Stromal cell of bone marrow (primary cell): Measurements from ENCODE around the gene F2RL2.

Experiments used
- DNase-seq: peaks from one replicate; pipeline ENCODE4 v3.0.0-alpha.2; 2012; ENCODE audit warnings: low read depth

F2RL2 gene

DNA sequence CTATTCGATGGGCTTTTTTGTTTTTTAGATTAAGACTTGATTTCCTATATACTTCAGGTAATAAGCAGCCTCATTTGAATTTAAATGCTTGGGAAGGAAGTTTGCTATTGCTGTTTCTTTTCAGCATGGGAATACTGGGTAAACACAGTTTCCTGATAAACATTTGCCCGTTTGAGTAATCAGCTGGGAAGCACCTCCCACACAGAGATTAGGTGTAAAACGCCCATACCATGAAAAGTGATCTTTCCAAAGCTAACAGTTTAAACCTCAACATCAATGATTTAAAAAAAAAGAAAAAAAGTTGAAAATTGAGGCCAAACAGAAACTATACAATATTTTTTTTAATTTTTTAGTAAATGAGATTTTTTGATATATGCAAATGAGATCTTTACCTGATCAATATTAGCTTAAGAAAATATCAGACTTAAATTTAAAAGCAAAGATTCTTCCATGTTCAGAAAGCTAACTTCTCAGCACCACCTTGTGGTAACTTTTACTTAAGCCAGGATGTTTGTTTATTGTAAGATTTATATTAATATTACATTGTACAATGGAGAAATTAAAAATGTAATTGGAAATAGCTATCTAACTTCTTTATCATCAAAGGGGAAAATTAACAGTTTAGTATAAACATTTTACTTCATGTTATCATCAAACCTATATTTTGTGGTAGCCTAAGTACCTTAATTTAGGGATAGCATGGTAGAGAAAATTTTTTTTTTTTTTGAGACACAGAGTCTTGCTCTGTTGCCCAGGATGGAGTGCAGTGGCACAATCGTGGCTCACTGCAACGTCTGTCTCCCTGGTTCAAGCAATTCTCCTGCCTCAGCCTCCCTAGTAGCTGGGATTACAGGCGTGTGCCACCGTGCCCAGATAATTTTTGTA, 39.8 kb downstream of the F2RL2 start:
- no peak for DNase-seq

DNA sequence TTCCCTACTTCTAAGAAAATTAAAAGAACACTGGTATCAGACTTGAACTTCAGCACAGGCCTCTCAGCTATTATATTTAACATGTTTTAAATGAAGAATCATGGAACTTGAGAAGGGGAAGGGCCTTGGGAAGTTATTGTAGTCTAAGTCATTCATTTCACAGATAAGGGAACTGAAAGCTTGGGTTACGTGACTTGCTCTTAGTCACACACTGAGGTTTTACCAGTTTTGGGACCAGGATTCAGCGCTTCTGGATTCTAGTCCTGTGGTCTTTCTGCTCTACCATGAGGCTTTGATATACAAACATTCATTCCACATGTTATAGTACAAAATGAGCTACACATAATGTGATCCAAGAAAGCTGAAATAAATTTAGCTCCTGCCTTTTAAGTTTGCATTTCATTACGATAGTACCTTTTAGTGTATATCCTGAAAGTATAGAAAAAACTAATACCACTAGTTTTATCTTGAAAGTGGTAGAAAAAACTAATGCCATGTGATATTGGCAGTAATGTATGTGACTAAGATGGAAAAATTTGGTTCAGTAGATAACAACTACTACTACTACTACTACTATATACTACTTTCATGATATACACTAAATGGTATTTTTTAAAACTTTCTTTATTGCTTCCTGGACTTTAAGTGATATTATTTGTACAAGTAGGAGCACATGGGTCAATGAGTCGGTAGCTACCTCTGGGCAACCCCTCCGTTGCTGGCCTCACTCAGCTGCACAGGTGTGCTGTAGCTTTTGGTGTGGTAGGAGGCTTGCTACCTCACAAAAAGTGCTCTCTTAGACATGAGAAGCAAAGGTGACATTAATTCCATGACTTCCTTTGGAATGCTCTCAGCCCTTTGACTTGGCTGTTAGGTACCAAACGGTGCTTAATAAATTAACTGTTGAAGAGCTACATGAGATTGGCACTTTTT, 40.7 kb downstream of the F2RL2 start:
- peak; percentile 9 for DNase-seq

DNA sequence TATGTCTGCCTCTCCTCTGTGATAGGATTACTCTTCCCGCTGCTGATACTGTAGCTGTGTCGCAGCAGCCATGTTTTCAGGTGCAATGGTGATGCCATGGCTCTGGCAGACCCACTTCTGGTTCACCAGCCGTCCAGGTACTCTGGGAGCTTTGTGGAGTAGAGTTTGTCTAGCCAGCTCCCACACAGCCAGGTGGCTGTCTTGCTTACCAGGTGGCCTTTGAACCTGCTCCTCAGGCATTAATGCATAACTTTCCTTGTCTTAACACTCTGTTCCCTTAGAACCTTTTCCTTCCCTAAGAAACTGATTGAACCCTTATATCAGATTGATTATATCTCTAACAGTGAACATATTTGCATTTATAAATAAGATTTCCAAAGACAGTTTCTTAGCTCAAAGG, 42.2 kb downstream of the F2RL2 start:
- no peak for DNase-seq

GRCh38 chr5:76579166-76579937, 43.9 kb downstream of the F2RL2 start:
- no peak for DNase-seq

GRCh38 chr5:76576996-76577395, 46.2 kb downstream of the F2RL2 start:
- DNase-seq: no peak

DNA sequence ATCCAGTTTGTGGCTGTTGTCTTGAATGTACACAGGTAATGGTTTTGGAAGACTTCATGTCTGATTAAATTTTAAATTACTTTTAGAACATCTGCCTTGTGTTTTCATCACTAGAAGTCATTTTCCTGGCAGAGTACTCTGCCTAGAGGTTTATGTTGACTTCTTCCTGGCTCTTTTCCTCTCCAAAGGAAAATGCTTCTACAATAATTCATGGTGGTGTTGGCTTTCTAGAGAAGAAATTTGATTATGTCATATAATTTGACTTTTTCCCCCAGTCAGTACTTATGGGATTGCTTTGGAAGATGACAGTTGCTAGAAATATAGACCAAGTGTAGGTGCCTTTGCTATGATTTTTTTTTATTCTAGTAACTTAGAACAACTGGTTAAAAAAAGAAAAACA, 46.8 kb downstream of the F2RL2 start:
- DNase-seq: no peak

GRCh38 chr5:76571559-76571958, 51.6 kb downstream of the F2RL2 start:
- DNase-seq: no peak

GRCh38 chr5:76570153-76570552, 53.0 kb downstream of the F2RL2 start:
- no peak for DNase-seq
